Endodermal cell (in vitro differentiated cells): Measurements from ENCODE around the gene ATP10A. TPM values are rescaled to one million over a fixed set of nuclear protein-coding genes. Genes with fewer than 3 reads are reported as not detected.

Source experiments
- DNase-seq: peaks from one replicate; pipeline ENCODE4 v3.0.0-alpha.2; 2017
- H3K27ac ChIP-seq: 2 replicates; pipeline ENCODE4 v1.5.1; 2013; ENCODE audit warnings: mild to moderate bottlenecking, low read depth, low read length, moderate library complexity
- H3K27me3 ChIP-seq: 2 replicates; pipeline ENCODE4 v1.6.1; 2013; ENCODE audit warnings: mild to moderate bottlenecking, low read length, moderate library complexity; ENCODE audit not compliant: insufficient read depth, control insufficient read depth, poor library complexity, severe bottlenecking
- H3K36me3 ChIP-seq: 2 replicates; pipeline ENCODE4 v1.7.0; 2013; ENCODE audit warnings: mild to moderate bottlenecking, low read length, moderate library complexity; ENCODE audit not compliant: control insufficient read depth, insufficient read depth
- H3K4me1 ChIP-seq: one replicate; pipeline ENCODE4 v1.7.0; 2013; ENCODE audit warnings: low read length; ENCODE audit not compliant: control insufficient read depth, insufficient read depth
- H3K4me3 ChIP-seq: 2 replicates; pipeline ENCODE4 v1.5.1; 2013; ENCODE audit warnings: mild to moderate bottlenecking, low read length, moderate library complexity
- H3K9ac ChIP-seq: 2 replicates; pipeline ENCODE4 v1.6.1; 2013; ENCODE audit warnings: mild to moderate bottlenecking, low read length, moderate library complexity; ENCODE audit not compliant: poor library complexity, severe bottlenecking; ENCODE audit errors: extremely low read depth
- H3K9me3 ChIP-seq: 2 replicates; pipeline ENCODE4 v1.6.1; 2013; ENCODE audit warnings: mild to moderate bottlenecking, low read length, moderate library complexity; ENCODE audit not compliant: control insufficient read depth
- H3K27ac Mint-ChIP-seq: 2 replicates; pipeline ENCODE4 v1.8.0; 2020; ENCODE audit warnings: mixed read lengths
- H3K27me3 Mint-ChIP-seq: 2 replicates; pipeline ENCODE4 v1.8.0; 2021; ENCODE audit warnings: mild to moderate bottlenecking, mixed read lengths; ENCODE audit not compliant: insufficient read depth
- H3K36me3 Mint-ChIP-seq: 2 replicates; pipeline ENCODE4 v1.8.0; 2020; ENCODE audit warnings: low read depth, mixed read lengths
- H3K4me1 Mint-ChIP-seq: 2 replicates; pipeline ENCODE4 v1.8.0; 2020; ENCODE audit warnings: mixed read lengths
- H3K4me3 Mint-ChIP-seq: 2 replicates; pipeline ENCODE4 v1.8.0; 2020; ENCODE audit warnings: mild to moderate bottlenecking, moderate library complexity, mixed read lengths
- H3K9me3 Mint-ChIP-seq: 2 replicates; pipeline ENCODE4 v1.8.0; 2020; ENCODE audit warnings: mild to moderate bottlenecking, mixed read lengths
- CTCF ChIP-seq: fragments of 200-600 bp; sonication (generic); conservative IDR thresholded peaks from 2 replicates; pipeline ENCODE4 v1.5.0; 2021; ENCODE audit warnings: antibody characterized with exemption, mild to moderate bottlenecking
- WGBS, 2 experiments: methylation state at CpG; one replicate each; pipeline versions ENCODE4 v1.1.5 to v1.1.7; 2013; ENCODE audit warnings: missing lambda C conversion rate in 2 of 2, mixed read lengths in 1 of 2; ENCODE audit not compliant: insufficient coverage in 1 of 2, insufficient read length in 1 of 2; 5-methylcytosine and 5-hydroxymethylcytosine counted together
- total RNA-seq, 2 donors: library from RNA; stranded (reverse); fragmentation: NEBNext Ultra II Directional in 1 of 2; extraction: Animal tissue kit (Norgen Biotek cat#: 25700) in 1 of 2; gene quantifications; 2 replicates in 1 of 2; 3 replicates in 1 of 2; pipeline ENCODE4 v1.2.1, GENCODE V29; 2021

Gene ATP10A
- total RNA-seq, 2 donors from 2014 or later: 0.04 to 1.2 TPM

GRCh38 chr15:25874379-25874778, 11.3 kb upstream of the ATP10A start:
- Histone ChIP-seq H3K9me3 (no peaks in the 10 kb centered on the region), H3K27me3 (no peaks in the 10 kb centered on the region), H3K36me3 (no peaks in the 10 kb centered on the region), H3K9ac (no peak overlapping the region), H3K27ac (no peak overlapping the region), H3K4me1 (no peaks in the 10 kb centered on the region), H3K4me3 (no peak overlapping the region)
- Mint-ChIP-seq H3K36me3 (no peaks in the 10 kb centered on the region), H3K4me3 (no peak overlapping the region), H3K27ac (no peak overlapping the region), H3K9me3 (no peaks in the 10 kb centered on the region), H3K4me1 (no peaks in the 10 kb centered on the region), H3K27me3 (peaks cover 2% of the 10 kb centered on the region)
- no peak for DNase-seq
- no peak for TF ChIP-seq CTCF

GRCh38 chr15:25871403-25871802, 8.3 kb upstream of the ATP10A start:
- Histone ChIP-seq H3K27ac (no peak overlapping the region), H3K36me3 (no peaks in the 10 kb centered on the region), H3K4me3 (no peak overlapping the region), H3K9me3 (no peaks in the 10 kb centered on the region), H3K27me3 (no peaks in the 10 kb centered on the region), H3K9ac (no peak overlapping the region), H3K4me1 (no peaks in the 10 kb centered on the region)
- no peak for DNase-seq
- no peaks in the 10 kb centered on the region for H3K9me3 Mint-ChIP-seq
- H3K4me1 Mint-ChIP-seq: no peaks in the 10 kb centered on the region
- H3K4me3 Mint-ChIP-seq: no peak overlapping the region
- H3K27ac Mint-ChIP-seq: no peak overlapping the region
- no peaks in the 10 kb centered on the region for H3K36me3 Mint-ChIP-seq
- H3K27me3 Mint-ChIP-seq: peaks cover 7% of the 10 kb centered on the region
- no peak for TF ChIP-seq CTCF

GRCh38 chr15:25870938-25871337, 7.8 kb upstream of the ATP10A start:
- Histone ChIP-seq H3K36me3 (no peaks in the 10 kb centered on the region), H3K27me3 (peaks cover 1% of the 10 kb centered on the region), H3K9me3 (no peaks in the 10 kb centered on the region), H3K4me1 (no peaks in the 10 kb centered on the region), H3K9ac (no peak overlapping the region), H3K27ac (no peak overlapping the region), H3K4me3 (no peak overlapping the region)
- no peaks in the 10 kb centered on the region for H3K4me1 Mint-ChIP-seq
- H3K9me3 Mint-ChIP-seq: no peaks in the 10 kb centered on the region
- H3K27ac Mint-ChIP-seq: no peak overlapping the region
- peaks cover 12% of the 10 kb centered on the region for H3K27me3 Mint-ChIP-seq
- no peaks in the 10 kb centered on the region for H3K36me3 Mint-ChIP-seq
- H3K4me3 Mint-ChIP-seq: no peak overlapping the region
- DNase-seq: no peak
- no peak for TF ChIP-seq CTCF
- WGBS, 2 experiments: 93% methylated on average over 2 of the region's 2 CpGs; no CpG with 5 or more reads in 1 of the 2 experiments
